NCI-H460 (cell line): ENCODE data around the gene TGFBR3. TPM values are rescaled to one million over a fixed set of nuclear protein-coding genes. Genes with fewer than 3 reads are reported as not detected.

Experiments
- DNase-seq: peaks from one replicate; pipeline ENCODE4 v3.0.0-alpha.2; 2016; ENCODE audit warnings: low read depth; ENCODE audit errors: extremely low read depth
- total RNA-seq: library from RNA; depleted of rRNA; stranded (reverse); fragments of >200 nt; shearing (Covaris generic); gene quantifications from 2 replicates; pipeline ENCODE4 v1.2.3, GENCODE V29; 2014

TGFBR3 gene
- total RNA-seq, 1 experiment from 2014 or later, result 11.3 TPM

GRCh38 chr1:91718877-91719276, 167.1 kb downstream of the TGFBR3 start:
- no peak for DNase-seq

DNA sequence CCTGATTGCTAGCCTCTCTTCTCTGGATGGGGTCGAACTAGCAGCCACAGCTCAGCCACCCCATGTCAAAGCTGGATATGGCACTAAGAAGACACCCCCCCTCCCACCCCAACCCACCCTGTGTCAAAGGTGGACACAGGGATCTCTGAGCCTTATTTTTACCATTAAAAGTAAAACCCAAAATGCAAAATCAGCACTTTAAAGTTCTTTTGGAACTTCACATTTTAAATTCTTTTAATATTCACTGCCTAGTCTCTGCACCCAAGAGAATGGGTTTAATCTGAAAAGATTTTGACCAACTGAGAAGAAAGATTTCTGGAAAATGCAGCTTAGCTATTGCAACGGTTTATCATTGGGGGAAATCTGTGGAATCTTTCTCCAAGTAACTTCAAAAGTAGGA, 167.6 kb downstream of the TGFBR3 start:
- DNase-seq, result no peak

- no peak for DNase-seq
These were observed 168.1 kb downstream of the TGFBR3 start for GRCh38 chr1:91717839-91718238.

- no peak for DNase-seq
These were observed 169.6 kb downstream of the TGFBR3 start for GRCh38 chr1:91716339-91716738.

DNA sequence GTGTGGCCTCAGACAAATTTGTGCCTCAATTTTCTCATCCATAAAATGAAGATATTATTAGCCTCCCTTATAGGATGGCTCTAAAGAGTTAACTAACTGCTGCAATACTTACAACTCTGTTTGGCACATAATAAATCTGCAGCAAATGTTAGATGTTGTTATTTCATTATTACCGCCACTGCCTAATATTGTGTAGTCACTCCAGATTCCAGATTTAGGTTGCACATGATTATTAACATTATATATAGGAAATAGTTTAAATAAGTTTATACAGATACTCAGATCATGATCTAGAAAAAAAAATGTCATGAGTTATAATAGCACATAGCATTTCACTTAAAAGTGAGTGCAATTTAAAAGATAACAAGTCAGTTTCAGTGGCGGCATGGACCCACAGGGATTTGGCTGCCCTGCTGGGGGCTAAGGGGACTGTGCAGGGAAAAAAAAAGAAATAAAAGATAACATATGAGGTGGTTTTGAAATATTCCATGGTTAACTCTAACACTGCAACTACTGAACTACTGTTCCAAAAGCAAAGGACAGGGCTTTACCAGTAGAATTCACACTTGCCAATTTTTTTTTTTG, 170.4 kb downstream of the TGFBR3 start:
- DNase-seq, result no peak

DNA sequence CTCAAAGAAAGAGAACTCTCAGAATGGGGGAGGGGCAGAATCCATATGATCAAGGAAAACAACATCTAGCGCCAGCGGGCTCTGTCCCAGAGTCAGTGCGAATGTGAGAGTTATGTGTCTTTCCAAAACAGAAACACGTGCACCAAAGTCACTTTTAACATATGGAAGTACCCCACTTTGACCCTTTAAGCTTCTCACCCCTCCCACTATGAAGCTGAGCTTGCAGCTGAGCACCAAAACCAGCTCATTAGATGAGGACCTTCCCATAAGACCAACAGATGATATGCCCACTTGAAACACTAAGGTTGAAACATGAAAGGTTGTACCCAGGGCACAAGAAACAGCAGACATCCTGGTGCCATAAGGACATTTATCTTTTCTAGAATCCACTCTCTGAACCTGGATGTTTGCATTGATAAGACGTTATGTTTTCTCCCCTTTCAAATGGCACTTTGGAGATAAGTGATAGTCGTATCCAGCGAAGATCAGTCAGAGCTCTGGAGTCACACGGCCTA, 171.0 kb downstream of the TGFBR3 start:
- no peak for DNase-seq

DNA sequence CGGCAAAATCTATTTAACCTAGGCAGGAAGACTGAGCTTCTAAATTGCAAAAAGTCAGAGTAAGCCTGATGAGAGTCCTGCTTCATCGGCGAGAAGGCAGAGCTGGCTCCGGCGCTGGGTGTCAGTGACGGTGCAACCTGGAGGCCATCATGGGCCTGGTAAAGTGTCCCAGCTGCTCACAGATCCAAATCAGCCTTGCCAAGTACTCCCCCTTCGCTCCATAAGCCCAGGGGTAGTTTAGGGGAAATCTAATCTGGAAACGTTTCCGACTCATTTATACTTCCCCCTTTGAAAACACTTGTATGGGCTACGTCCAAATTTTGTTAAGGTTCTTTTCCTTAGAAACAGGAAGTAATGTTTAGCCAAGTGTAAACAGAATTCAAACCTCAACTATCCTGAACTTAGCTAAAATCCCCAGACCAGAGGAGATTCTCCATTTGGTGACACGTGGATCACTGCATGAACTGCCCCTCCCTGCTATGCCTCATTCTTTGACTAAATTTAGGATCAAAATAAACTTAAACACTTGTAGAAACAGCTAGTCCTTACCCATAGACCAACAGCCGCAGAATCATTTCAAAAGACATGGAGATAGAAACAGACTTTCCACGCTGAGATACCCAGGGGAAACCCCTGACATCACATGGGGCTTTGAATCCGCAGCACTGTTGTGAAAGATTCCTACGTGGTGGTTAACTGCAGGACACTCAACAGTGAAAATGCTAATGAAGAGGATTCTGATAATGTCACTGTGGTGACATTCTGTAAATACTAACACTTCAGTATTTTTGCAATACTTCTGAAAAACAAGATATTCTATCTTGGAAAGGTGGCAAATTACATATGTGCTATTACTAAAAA, 172.7 kb downstream of the TGFBR3 start:
- DNase-seq, result no peak

DNA sequence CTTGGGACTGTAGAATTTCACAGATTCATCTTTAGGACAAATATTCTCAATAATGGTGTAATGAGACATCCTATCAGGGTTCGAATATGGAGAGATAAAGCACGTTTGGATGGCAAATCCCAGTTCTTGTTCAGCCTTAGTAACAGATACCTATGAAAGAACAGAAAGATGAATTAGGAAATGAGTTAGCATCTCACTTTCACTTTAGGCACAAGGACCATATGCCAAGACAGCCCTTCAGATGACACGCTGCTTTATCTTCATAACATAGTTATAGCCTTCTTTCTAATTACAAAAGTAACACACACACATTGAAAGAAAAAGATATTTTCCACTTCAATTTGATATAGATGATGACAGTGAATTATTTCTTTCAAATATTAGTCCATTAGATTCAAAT, 173.6 kb downstream of the TGFBR3 start:
- no peak for DNase-seq

DNA sequence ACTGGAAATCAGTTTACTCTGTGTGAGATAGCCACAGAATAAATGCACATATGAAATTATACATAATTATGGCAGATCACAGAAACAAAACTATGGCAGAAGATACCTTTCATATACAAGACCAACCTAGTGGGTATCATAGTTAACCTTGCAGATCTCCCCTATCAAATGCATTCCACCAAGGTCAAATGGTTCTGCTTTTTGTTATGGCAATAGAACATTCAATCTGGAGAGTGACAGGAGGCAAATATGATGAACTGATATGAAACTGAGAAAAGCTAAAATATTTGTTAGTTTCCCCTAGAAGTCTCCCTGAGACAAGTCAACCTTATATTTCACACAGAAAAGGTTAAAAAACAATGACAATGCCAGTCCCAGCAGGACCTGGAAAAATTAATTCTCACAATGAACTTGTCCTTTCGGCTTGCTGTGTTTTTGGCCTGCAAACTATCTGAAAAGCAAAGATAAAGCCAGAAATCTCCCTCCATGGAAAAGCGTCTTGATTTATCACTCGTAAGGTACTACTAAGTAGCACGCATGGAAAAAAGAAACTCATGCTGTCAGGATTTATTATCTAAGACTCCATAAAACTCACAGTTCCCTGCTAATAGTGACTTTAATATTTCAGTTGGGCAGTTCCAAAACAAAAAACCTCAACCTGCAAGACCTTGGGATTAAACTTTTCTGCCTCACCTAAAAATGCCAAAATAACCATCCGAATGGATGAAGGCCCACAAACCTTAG, 174.3 kb downstream of the TGFBR3 start:
- DNase-seq, result no peak

- DNase-seq, result no peak
These were observed 175.7 kb downstream of the TGFBR3 start for GRCh38 chr1:91710261-91710660.

GRCh38 chr1:91708691-91709090, 177.3 kb downstream of the TGFBR3 start:
- no peak for DNase-seq

GRCh38 chr1:91707890-91708218, 178.1 kb downstream of the TGFBR3 start:
- DNase-seq, result no peak

- no peak for DNase-seq
These were observed 178.6 kb downstream of the TGFBR3 start for GRCh38 chr1:91707114-91707889.

- no peak for DNase-seq
These were observed 179.6 kb downstream of the TGFBR3 start for GRCh38 chr1:91706140-91706957.

- DNase-seq, result no peak
These were observed 181.2 kb downstream of the TGFBR3 start for GRCh38 chr1:91704746-91705145.

DNA sequence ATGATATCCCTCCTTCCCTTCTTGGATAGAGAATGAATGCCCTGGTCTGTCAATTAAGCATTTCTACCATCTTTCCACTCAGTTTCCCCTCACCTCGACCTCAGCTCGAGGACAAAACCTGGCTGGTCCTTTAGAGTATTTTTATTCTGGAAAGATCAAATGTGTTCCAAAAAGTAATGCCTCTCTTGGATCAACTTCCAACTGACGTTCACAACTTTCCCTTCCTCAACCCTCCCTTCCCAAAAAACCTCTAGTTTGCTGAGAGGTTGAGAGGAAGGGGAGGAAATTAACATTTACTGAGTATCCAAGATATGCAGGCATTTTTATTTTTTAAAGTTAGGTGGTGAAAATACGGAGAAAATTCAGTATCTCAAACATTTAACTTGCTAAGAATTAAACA, 182.9 kb downstream of the TGFBR3 start:
- no peak for DNase-seq

- DNase-seq, result no peak
These were observed 184.5 kb downstream of the TGFBR3 start for GRCh38 chr1:91701472-91701869.

DNA sequence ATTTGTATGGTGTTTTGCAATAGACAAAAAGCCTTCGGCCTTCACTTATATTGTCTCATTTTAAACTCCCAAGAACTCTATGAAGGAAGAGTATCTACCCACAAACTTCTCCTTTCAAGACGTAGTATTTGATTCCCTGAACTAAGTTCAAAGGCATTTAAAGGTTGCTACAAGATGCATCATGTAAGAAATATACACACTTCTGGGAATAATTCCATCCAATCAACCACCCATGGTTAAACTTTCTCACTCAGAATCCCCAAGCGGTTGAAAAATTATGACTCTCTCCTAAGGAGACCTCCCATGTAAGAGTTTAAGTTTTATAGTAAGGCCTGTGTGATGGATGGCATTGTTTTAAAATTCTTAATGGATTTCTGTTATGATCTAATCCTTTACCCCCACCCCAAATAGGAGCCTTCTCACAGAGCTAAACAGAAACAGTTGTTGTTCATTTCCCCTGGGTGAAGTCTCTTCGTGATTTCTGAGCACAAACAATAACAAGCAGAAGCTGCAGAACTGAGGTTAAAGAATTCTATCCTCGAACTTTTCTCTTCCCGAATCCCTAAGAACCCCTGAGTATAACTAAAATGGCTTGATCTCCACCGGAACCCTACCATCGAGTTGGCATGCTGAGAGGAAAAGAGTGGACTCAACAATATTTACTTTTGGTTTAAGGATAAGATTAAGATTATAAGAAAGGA, 185.0 kb downstream of the TGFBR3 start:
- no peak for DNase-seq

DNA sequence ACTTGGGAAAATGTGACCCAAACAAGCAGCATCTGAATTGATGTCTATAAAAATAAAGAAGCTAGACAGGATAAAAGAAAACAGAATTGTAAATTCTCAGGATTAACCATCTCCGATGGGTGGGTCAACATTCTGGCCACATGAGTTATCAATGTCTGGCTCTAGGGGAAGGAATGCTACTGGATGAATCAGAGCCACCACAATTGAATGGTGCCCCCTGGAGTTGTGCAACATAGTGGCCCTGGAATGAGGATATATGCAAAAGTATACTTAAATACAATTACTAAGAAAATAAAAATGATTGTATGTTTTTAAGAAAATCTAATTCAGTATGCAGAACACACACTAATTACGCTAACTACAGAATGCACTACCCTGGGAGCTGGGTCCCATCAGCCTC, 185.6 kb downstream of the TGFBR3 start:
- no peak for DNase-seq
